ENCODE measurements around the gene SGTB. TPM values are rescaled to one million over a fixed set of nuclear protein-coding genes. Genes with fewer than 3 reads are reported as not detected.
A peak's percentile ranks its signal among the peaks of the same experiment; 100 is the strongest.

SGTB gene
- total and polyA plus RNA-seq, 2 of the 8 experiments (the other 6 are each of a cell fraction or from before 2014, with no cell fraction given), result 2.2 to 18.7 TPM

GRCh38 chr5:65737842-65738241 lies 15.9 kb upstream of the SGTB start:
- no peak overlapping the region for H3K18ac ChIP-seq (ENCODE audit: extremely low read depth, low read length)
- DNase-seq (ENCODE audit: low read depth in 1 of 2, low spot score in 2 of 2) (no peak), FAIRE-seq (no peak)
- H4K8ac ChIP-seq (ENCODE audit: extremely low read depth, insufficient read depth, low read length), result peak overlapping the region; percentile 41; the same call in 1 of the 2 replicates
- WGBS, 2 experiments (ENCODE audit: extremely low coverage in 1 of 2, insufficient coverage in 1 of 2, insufficient read length in 1 of 2, insufficient replicate concordance in 2 of 2, low coverage in 1 of 2, low lambda C conversion rate in 2 of 2, missing lambda C conversion rate in 1 of 2), result 93% methylated on average over 7 of the region's 7 CpGs; no CpG with 5 or more reads in 1 of the 2 experiments
- no peak overlapping the region for H3K14ac ChIP-seq (ENCODE audit: insufficient read length)
- no peak overlapping the region for H2AFZ ChIP-seq (ENCODE audit: low read length)
- no peaks in the 10 kb centered on the region for H3K4me1 ChIP-seq (replicated peaks in 1 of 4; ENCODE audit: control insufficient read depth in 3 of 4, insufficient read depth in 4 of 4, low read length in 3 of 4)
- H3K79me2 ChIP-seq (ENCODE audit: control insufficient read depth in 1 of 2, insufficient read depth in 2 of 2, low read length in 2 of 2), result peaks cover 16 to 95% of the 10 kb centered on the region in 2 experiments
- H3K23ac ChIP-seq (ENCODE audit: insufficient read length), result no peak overlapping the region
- H3K27me3 ChIP-seq (replicated peaks in 1 of 4; ENCODE audit: control insufficient read depth in 3 of 4, extremely low read depth in 1 of 4, insufficient read depth in 3 of 4, low read length in 3 of 4), result peaks cover 0 to 1% (median 0%) of the 10 kb centered on the region in 4 experiments; a peak in 1 of 7 replicates
- no peak overlapping the region for H3K4me2 ChIP-seq (ENCODE audit: insufficient read depth in 1 of 2, low read depth in 2 of 2, low read length in 2 of 2)
- peaks cover 4 to 7% of the 10 kb centered on the region in 2 experiments for H4K20me1 ChIP-seq (replicated peaks in 1 of 2; ENCODE audit: control insufficient read depth in 1 of 2, insufficient read depth in 2 of 2, low read length in 2 of 2)
- no peaks in the 10 kb centered on the region for H3K36me3 ChIP-seq (ENCODE audit: control insufficient read depth in 2 of 4, insufficient read depth in 4 of 4, low read length in 3 of 4)
- no peak overlapping the region for H3K4me3 ChIP-seq (ENCODE audit: extremely low read depth in 1 of 4, insufficient read depth in 2 of 4, low read depth in 3 of 4, low read length in 4 of 4)
- H3K27ac ChIP-seq (ENCODE audit: low read depth, low read length), result no peak overlapping the region
- ChIA-PET CTCF (ENCODE audit: partially characterized antibody) (interaction anchor here (1.2 kb wide), 1 partner anchor 569 kb away, joined by 3 read pairs; no protein-coding TSS in a partner anchor), POLR2A (ENCODE audit: partially characterized antibody) (interaction anchor here (0.6 to 0.9 kb wide), 2 partner anchors 15 to 328 kb away, joined by 3 read pairs; no protein-coding TSS in a partner anchor)
- no peaks in the 10 kb centered on the region for H3K23me2 ChIP-seq (ENCODE audit: low read depth, low read length)
- no peak overlapping the region for H4K91ac ChIP-seq (replicated peaks; ENCODE audit: insufficient read length, low read length)
- no peak overlapping the region for H3K4ac ChIP-seq (replicated peaks; ENCODE audit: insufficient read length, low read depth, low read length)
- H2BK15ac ChIP-seq (ENCODE audit: low read length), result no peak overlapping the region
- no peak overlapping the region for H2BK20ac ChIP-seq (ENCODE audit: low read length)
- no peak overlapping the region for H2BK5ac ChIP-seq (ENCODE audit: low read depth, low read length)
- 0 out of 2 replicates have a peak, but pooled peaks cover 2% of the 10 kb centered on the region for H3K79me1 ChIP-seq (ENCODE audit: low read depth, low read length)
- no peak overlapping the region for H2BK12ac ChIP-seq (ENCODE audit: low read depth, low read length)
- H2AK5ac ChIP-seq (ENCODE audit: low read depth, low read length), result no peak overlapping the region
- H3K9me3 ChIP-seq (ENCODE audit: insufficient read depth in 2 of 2, low read depth in 1 of 2, low read length in 1 of 2), result no peaks in the 10 kb centered on the region
- H3K56ac ChIP-seq (replicated peaks; ENCODE audit: insufficient read length, low read depth, low read length), result no peak overlapping the region
- H4K5ac ChIP-seq (ENCODE audit: insufficient read length, low read depth, low read length), result no peak overlapping the region
- H3K9ac ChIP-seq (replicated peaks in 1 of 4; ENCODE audit: extremely low read depth in 1 of 4, low read depth in 3 of 4, low read length in 3 of 4), result no peak overlapping the region
- no peak overlapping the region for H2BK120ac ChIP-seq (replicated peaks; ENCODE audit: low read depth, low read length)
- TF ChIP-seq CHD1 (IDR thresholded peaks at IDR 0.05; ENCODE audit: low read depth, low read length) (no peak), RNF2 (IDR thresholded peaks at IDR 0.05; ENCODE audit: borderline replicate concordance, low read depth, low read length, missing control alignments, poor library complexity, severe bottlenecking) (no peak), RXRA (IDR thresholded peaks at IDR 0.05; ENCODE audit: insufficient read depth, low read depth, low read length) (no peak), RAD21 (IDR thresholded peaks at IDR 0.05 in 1 of 2, conservative IDR thresholded peaks at IDR 0.05 in 1 of 2; ENCODE audit: low read depth in 2 of 2, low read length in 2 of 2) (no peak), EGR1 (IDR thresholded peaks at IDR 0.05; ENCODE audit: borderline replicate concordance, low read depth, low read length) (no peak), MAFK (IDR thresholded peaks at IDR 0.05; ENCODE audit: low read depth, low read length) (no peak), CBX5 (IDR thresholded peaks at IDR 0.05; ENCODE audit: low read depth, low read length) (no peak), MAX (IDR thresholded peaks at IDR 0.05) (no peak), USF2 (IDR thresholded peaks at IDR 0.05; ENCODE audit: low read length) (no peak)
- TF ChIP-seq, protein P1, sequence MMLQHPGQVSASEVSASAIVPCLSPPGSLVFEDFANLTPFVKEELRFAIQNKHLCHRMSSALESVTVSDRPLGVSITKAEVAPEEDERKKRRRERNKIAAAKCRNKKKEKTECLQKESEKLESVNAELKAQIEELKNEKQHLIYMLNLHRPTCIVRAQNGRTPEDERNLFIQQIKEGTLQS (IDR thresholded peaks at IDR 0.05; ENCODE audit: insufficient read depth, low read depth, low read length), result no peak
